ENCODE data around the gene DGCR6L.
"Not testable (repeated sequence)": the region's sequence is repeated elsewhere in the genome, so short reads cannot be mapped to it uniquely, and the experiment has no call there.

DGCR6L gene

DNA sequence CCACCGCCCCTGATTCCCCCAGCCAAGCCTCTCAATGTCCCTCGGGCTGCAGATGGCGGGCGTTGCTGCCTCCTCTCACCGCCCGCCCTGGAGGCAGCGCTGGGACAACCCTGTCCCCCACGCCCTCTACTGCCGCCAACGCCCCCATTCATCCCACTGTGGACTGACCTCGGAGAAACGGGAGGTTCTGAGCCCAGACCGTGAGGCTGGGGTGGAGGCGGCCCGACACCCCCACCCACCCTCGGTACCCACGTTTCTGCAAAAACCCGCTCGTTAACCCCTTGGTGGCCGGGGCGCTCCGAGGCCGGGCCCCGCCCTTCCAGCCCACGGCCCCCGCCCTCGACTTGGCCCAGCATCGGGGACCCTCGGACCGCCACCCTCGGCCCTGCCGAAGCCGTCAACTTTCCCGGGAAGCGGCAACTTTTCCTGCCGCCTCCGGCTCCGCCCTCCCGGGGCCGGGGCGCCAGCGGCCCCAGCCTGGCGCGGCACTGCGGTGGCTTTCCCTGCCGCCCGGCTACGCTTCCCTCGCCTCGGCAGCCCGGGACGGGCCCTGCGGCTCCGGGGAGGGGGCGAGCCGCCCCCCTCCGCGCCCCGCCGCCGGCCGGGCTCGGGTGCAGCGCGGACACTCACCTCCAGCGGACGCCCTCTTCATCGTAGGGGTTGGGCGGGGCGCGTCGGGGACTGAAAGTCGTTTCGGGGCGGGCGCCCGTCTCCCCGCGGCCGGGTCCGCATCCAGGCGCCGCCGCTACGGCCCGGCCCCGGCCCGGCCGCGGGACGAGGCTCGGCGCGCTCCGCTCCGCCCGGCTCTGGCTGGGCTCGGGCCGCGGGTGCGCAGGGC, 52.2 kb downstream of the DGCR6L start:
- H3K4me3 ChIP-seq (ENCODE audit: low read depth, low read length), result peak overlapping the region; percentile 1; the same call in 1 of the 2 replicates
- no peak for TF ChIP-seq CTCF (IDR thresholded peaks at IDR 0.05; ENCODE audit: insufficient read depth, low read length, missing control alignments)
- CTCF ChIA-PET, result no interaction called here
- DNase-seq (ENCODE audit: low read depth, low spot score), result no peak
- POLR2A ChIA-PET, result no interaction called here

DNA sequence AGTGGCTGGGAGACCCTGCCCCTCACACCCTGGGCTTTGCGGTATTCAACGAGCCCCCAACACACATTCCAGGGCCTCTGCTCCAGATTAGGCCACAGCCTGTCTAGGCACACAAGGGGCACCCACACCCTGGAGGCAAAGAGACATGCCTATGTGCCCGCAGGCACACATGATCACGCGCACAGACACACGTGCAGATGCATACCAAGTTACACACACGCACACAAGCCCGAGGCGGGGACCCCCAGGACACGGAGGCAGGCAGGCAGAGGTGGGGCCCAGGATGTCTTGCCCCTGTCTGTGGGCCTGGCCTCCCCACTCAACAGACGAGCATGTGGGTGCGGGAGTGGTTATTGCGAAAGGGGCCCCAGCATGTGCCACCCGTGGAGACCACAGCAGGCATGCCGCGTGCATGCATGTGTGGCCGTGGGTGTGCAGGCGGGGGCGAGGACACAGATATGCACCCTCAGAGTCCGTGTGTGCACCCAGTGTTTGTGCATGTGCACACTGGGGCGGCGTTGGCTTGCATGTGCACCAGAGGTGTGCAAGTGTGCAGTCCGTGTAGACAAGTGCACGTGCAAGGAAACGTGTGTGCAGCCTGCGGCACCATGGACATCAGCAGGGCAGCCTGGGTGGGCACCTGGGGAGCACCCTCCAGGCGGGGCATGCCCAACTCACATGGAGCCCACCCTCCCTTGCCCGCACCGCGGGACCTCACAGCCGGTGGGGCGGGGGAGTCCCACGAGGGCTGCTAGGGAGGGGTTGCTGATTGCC, 53.0 kb downstream of the DGCR6L start:
- H3K4me3 ChIP-seq (ENCODE audit: low read depth, low read length); POLR2A ChIA-PET; CTCF ChIA-PET; DNase-seq (ENCODE audit: low read depth, low spot score): not testable (repeated sequence)

- DNase-seq (ENCODE audit: low read depth, low spot score); POLR2A ChIA-PET; CTCF ChIA-PET; H3K4me3 ChIP-seq (ENCODE audit: low read depth, low read length): not testable (repeated sequence)
Measured at GRCh38 chr22:20265772-20266666, 53.8 kb downstream of the DGCR6L start.

DNA sequence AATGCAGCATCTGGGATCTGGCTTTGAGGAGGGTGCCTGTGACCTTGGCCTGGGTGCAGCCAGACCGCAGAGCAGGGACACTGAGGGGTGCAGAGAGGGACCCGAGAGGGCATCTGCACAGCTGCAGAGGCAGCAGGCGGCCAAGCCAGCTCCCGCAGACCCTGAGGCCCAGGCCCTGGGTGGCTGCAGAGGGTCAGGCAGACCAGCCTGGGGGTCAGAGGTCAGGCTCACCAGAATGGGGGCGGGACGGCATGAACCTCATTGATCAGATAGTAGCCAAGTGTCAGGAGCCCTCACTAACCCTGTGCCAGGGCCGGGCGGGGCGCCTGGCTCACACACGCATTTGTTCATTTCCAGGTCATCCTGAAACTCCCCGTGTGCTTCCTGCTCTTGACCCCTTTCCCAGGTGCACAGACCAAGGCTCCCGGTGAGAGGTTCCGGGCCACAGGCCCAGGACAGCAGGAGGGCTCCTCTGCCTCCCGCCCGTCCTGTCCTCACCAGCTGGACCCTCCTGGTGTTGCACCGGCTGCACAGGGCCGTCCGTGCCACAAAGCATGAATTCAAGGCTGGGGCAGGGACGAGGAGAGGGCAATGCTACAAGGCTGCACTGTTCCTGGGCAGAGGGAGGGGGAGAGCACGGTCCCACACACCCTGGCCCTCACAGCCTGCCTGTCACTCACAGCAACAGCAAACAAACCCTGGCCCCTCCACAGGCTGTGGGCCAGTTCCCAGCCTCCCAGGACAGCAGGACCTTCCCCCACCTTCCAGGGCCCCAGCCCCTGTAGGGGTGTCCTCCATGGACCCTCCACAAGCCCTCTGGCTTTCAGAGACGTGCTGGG, 55.0 kb downstream of the DGCR6L start:
- DNase-seq (ENCODE audit: low read depth, low spot score), result no peak
- ChIA-PET CTCF (no interaction called here), POLR2A (no interaction called here)
- no peak for TF ChIP-seq CTCF (IDR thresholded peaks at IDR 0.05; ENCODE audit: insufficient read depth, low read length, missing control alignments)
- no peak overlapping the region for H3K4me3 ChIP-seq (ENCODE audit: low read depth, low read length)

All from AG04449 (cell line).